ENCODE data around the gene CSDE1.

Gene CSDE1

DNA sequence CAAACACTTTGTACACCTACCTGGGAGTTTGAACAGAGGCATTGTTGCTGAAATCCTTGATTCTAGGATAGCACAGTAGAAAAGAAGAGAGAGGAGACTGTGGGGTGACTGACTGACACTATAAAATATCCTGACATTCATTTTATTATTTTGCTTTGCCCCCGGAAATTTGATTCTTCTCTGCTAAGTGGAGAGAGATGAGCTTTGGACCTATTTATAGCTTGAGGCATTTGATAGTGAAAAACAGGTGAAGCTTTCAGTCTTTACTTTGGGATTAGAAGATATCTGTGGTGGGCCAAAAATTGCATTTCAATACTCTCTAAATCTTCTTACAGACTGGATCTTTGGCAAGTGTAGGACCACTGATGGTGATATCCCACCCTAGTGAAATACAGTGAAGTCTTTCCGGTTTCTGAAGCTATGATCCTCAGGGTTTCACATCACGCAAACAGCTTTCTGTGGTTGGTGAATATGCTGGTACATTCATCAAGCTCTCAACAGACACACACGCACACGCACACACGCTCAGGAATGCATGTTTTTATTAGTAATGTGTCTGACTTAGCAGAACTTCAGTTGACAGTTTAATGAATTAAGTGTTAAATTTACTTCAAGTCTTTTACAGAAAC is 62.2 kb downstream of the CSDE1 start, which contains the start of gene AMPD1:
Gene AMPD1, minus strand, starts transcription at position 117 of the 629 bp plus-strand sequence. Its CDS starts 75 bp downstream, at position 42.
- POLR2A ChIA-PET: interaction anchor here (0.5 to 0.6 kb wide), 2 partner anchors 196 to 259 kb away, joined by 3 read pairs; no protein-coding TSS in a partner anchor
- no peaks in the 10 kb centered on the region for H3K27me3 ChIP-seq (replicated peaks in 2 of 5; ENCODE audit: control insufficient read depth in 4 of 5, insufficient read depth in 5 of 5, low read length in 4 of 5)

DNA sequence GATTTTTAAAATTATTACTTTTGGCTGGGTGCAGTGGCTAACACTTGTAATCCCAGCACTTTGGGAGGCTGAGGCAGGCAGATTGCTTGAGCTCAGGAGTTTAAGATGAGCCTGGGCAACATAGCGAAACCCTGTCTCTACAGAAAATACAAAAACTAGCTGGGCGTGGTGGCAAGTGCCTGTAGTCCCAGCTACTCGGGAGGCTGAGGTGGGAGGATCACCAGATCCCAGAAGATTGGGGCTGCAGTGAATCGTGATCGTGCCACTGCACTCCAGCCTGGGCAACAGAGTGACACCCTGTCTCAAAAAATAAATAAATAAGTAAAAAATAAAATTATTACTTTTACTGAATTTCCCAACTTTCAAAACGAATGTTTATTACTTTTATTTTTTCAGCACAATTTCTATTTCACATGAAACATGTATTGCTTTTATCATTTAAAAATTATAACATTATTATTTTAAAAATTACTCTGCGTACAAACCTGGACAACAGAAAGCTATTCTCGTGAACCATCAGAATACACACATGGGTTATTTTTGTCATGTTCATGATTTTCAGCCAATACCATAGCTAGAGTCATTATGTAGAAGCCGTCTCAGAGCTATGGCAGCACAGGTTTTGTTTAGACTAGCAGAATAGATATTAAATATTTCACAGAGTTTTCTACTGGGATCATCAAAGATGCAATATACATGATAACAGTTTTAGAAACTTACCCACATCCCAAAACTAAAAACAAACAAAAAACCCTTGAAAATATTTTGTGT is 63.1 kb downstream of the CSDE1 start:
- CTCF ChIA-PET: interaction anchor here (1.1 to 1.4 kb wide), 3 partner anchors 9 to 21 kb away, joined by 3 to 4 read pairs (median 3); no protein-coding TSS in a partner anchor
- H3K27ac ChIP-seq (ENCODE audit: insufficient read depth in 1 of 2, low read depth in 1 of 2, low read length in 2 of 2, poor library complexity in 1 of 2, severe bottlenecking in 2 of 2): no peak overlapping the region

More for the DNA sequence above, 62.2 kb downstream of the CSDE1 start, which contains the start of gene AMPD1:
- CTCF ChIA-PET: interaction anchor here (1.2 to 1.4 kb wide), 3 partner anchors 8 to 26 kb away, joined by 3 to 4 read pairs (median 3); partner anchors contain the start of gene DENND2C
- Histone ChIP-seq H3K27ac (ENCODE audit: insufficient read depth in 1 of 2, low read depth in 1 of 2, low read length in 2 of 2, poor library complexity in 1 of 2, severe bottlenecking in 2 of 2) (no peak within 1 kb of the TSS), H3K36me3 (ENCODE audit: control insufficient read depth in 4 of 4, insufficient read depth in 4 of 4, low read length in 3 of 4) (no peaks in the 10 kb centered on the region), H3K4me3 (ENCODE audit: control insufficient read depth in 1 of 7, extremely low read depth in 1 of 7, insufficient read depth in 4 of 7, low read depth in 2 of 7, low read length in 6 of 7) (no peak within 1 kb of the TSS), H3K9me3 (ENCODE audit: control extremely low read depth in 1 of 5, control insufficient read depth in 4 of 5, insufficient read depth in 2 of 5, low read depth in 1 of 5, low read length in 4 of 5) (no peaks in the 10 kb centered on the region), H3K4me1 (ENCODE audit: control extremely low read depth in 1 of 4, control insufficient read depth in 4 of 4, insufficient read depth in 4 of 4, low read length in 3 of 4) (peaks cover 0 to 2% (median 0%) of the 10 kb centered on the region in 4 experiments)
- DNase-seq: peak in 1 of 3 donors; percentile 5
- 100% methylated on average over 1 of the region's 6 CpGs for WGBS (ENCODE audit: insufficient coverage)

GRCh38 chr1:114692947-114693346 is 64.8 kb downstream of the CSDE1 start:
- 100% methylated on average over 1 of the region's 3 CpGs for WGBS (ENCODE audit: insufficient coverage)
- peaks cover 0 to 3% (median 0%) of the 10 kb centered on the region in 5 experiments for H3K27me3 ChIP-seq (replicated peaks in 2 of 5; ENCODE audit: control insufficient read depth in 4 of 5, insufficient read depth in 5 of 5, low read length in 4 of 5)
- H3K36me3 ChIP-seq (ENCODE audit: control insufficient read depth in 4 of 4, insufficient read depth in 4 of 4, low read length in 3 of 4): no peaks in the 10 kb centered on the region
- CTCF ChIA-PET: interaction anchor here (0.7 to 0.9 kb wide), 2 partner anchors 13 to 37 kb away, joined by 3 read pairs; no protein-coding TSS in a partner anchor
- DNase-seq: no peak
- no peaks in the 10 kb centered on the region for H3K4me1 ChIP-seq (ENCODE audit: control extremely low read depth in 1 of 4, control insufficient read depth in 4 of 4, insufficient read depth in 4 of 4, low read length in 3 of 4)
- POLR2A ChIA-PET: no interaction called here
- no peaks in the 10 kb centered on the region for H3K9me3 ChIP-seq (ENCODE audit: control extremely low read depth in 1 of 5, control insufficient read depth in 4 of 5, insufficient read depth in 2 of 5, low read depth in 1 of 5, low read length in 4 of 5)
- H3K4me3 ChIP-seq (ENCODE audit: control insufficient read depth in 1 of 7, extremely low read depth in 1 of 7, insufficient read depth in 4 of 7, low read depth in 2 of 7, low read length in 6 of 7): no peak overlapping the region
- no peak overlapping the region for H3K27ac ChIP-seq (ENCODE audit: insufficient read depth in 1 of 2, low read depth in 1 of 2, low read length in 2 of 2, poor library complexity in 1 of 2, severe bottlenecking in 2 of 2)

More for the DNA sequence above, 63.1 kb downstream of the CSDE1 start:
- POLR2A ChIA-PET: no interaction called here
- H3K4me1 ChIP-seq (ENCODE audit: control extremely low read depth in 1 of 4, control insufficient read depth in 4 of 4, insufficient read depth in 4 of 4, low read length in 3 of 4): no peaks in the 10 kb centered on the region
- H3K9me3 ChIP-seq (ENCODE audit: control extremely low read depth in 1 of 5, control insufficient read depth in 4 of 5, insufficient read depth in 2 of 5, low read depth in 1 of 5, low read length in 4 of 5): no peaks in the 10 kb centered on the region
- no peaks in the 10 kb centered on the region for H3K36me3 ChIP-seq (ENCODE audit: control insufficient read depth in 4 of 4, insufficient read depth in 4 of 4, low read length in 3 of 4)
- 100% methylated on average over 2 of the region's 9 CpGs for WGBS (ENCODE audit: insufficient coverage)
- no peaks in the 10 kb centered on the region for H3K27me3 ChIP-seq (replicated peaks in 2 of 5; ENCODE audit: control insufficient read depth in 4 of 5, insufficient read depth in 5 of 5, low read length in 4 of 5)
- no peak for DNase-seq
- H3K4me3 ChIP-seq (ENCODE audit: control insufficient read depth in 1 of 7, extremely low read depth in 1 of 7, insufficient read depth in 4 of 7, low read depth in 2 of 7, low read length in 6 of 7): no peak overlapping the region

- Histone ChIP-seq H3K9me3 (ENCODE audit: control extremely low read depth in 1 of 5, control insufficient read depth in 4 of 5, insufficient read depth in 2 of 5, low read depth in 1 of 5, low read length in 4 of 5) (no peaks in the 10 kb centered on the region), H3K4me3 (ENCODE audit: control insufficient read depth in 1 of 7, extremely low read depth in 1 of 7, insufficient read depth in 4 of 7, low read depth in 2 of 7, low read length in 6 of 7) (no peak overlapping the region), H3K4me1 (ENCODE audit: control extremely low read depth in 1 of 4, control insufficient read depth in 4 of 4, insufficient read depth in 4 of 4, low read length in 3 of 4) (no peaks in the 10 kb centered on the region), H3K27ac (ENCODE audit: insufficient read depth in 1 of 2, low read depth in 1 of 2, low read length in 2 of 2, poor library complexity in 1 of 2, severe bottlenecking in 2 of 2) (no peak overlapping the region), H3K27me3 (replicated peaks in 2 of 5; ENCODE audit: control insufficient read depth in 4 of 5, insufficient read depth in 5 of 5, low read length in 4 of 5) (peaks cover 0 to 3% (median 0%) of the 10 kb centered on the region in 5 experiments), H3K36me3 (ENCODE audit: control insufficient read depth in 4 of 4, insufficient read depth in 4 of 4, low read length in 3 of 4) (no peaks in the 10 kb centered on the region)
- WGBS (ENCODE audit: insufficient coverage): no CpG with 5 or more reads among the region's 2 CpGs
- DNase-seq: no peak
- CTCF ChIA-PET: interaction anchor here (1.6 kb wide), 1 partner anchor 18 kb away, joined by 3 read pairs; no protein-coding TSS in a partner anchor
- POLR2A ChIA-PET: no interaction called here
Measured at GRCh38 chr1:114691061-114691460, 66.7 kb downstream of the CSDE1 start.

- ChIA-PET POLR2A (no interaction called here), CTCF (no interaction called here)
- DNase-seq: no peak
- no peak overlapping the region for H3K27ac ChIP-seq (ENCODE audit: insufficient read depth in 1 of 2, low read depth in 1 of 2, low read length in 2 of 2, poor library complexity in 1 of 2, severe bottlenecking in 2 of 2)
- no peaks in the 10 kb centered on the region for H3K4me1 ChIP-seq (ENCODE audit: control extremely low read depth in 1 of 4, control insufficient read depth in 4 of 4, insufficient read depth in 4 of 4, low read length in 3 of 4)
- H3K9me3 ChIP-seq (ENCODE audit: control extremely low read depth in 1 of 5, control insufficient read depth in 4 of 5, insufficient read depth in 2 of 5, low read depth in 1 of 5, low read length in 4 of 5): no peaks in the 10 kb centered on the region
- no peak overlapping the region for H3K4me3 ChIP-seq (ENCODE audit: control insufficient read depth in 1 of 7, extremely low read depth in 1 of 7, insufficient read depth in 4 of 7, low read depth in 2 of 7, low read length in 6 of 7)
- H3K27me3 ChIP-seq (replicated peaks in 2 of 5; ENCODE audit: control insufficient read depth in 4 of 5, insufficient read depth in 5 of 5, low read length in 4 of 5): peaks cover 0 to 8% (median 2%) of the 10 kb centered on the region in 5 experiments
- 100% methylated on average over 1 of the region's 1 CpG for WGBS (ENCODE audit: insufficient coverage)
- no peaks in the 10 kb centered on the region for H3K36me3 ChIP-seq (ENCODE audit: control insufficient read depth in 4 of 4, insufficient read depth in 4 of 4, low read length in 3 of 4)
Measured at GRCh38 chr1:114690148-114690547, 67.6 kb downstream of the CSDE1 start.

DNA sequence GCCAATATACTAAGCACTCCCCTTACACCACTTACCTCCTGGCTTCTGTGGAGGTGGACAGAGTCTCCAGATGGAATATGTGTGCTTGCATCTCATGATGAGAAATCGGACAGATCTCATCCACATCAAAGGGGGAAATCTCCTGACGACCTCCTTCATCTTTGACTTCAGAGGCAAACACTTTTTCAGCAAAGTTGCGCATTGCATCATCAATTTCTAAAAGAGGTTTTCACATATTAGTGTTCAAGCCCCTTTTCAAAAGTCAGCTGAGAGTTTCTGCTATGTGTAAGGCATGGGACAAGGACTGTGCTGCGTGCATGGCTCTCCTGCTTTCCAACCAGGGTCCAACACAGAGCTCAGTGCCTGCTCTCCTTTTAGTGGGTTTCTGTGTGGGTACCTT is 69.3 kb downstream of the CSDE1 start:
- no peak for DNase-seq
- Histone ChIP-seq H3K4me3 (ENCODE audit: control insufficient read depth in 1 of 7, extremely low read depth in 1 of 7, insufficient read depth in 4 of 7, low read depth in 2 of 7, low read length in 6 of 7) (no peak overlapping the region), H3K27ac (ENCODE audit: insufficient read depth in 1 of 2, low read depth in 1 of 2, low read length in 2 of 2, poor library complexity in 1 of 2, severe bottlenecking in 2 of 2) (no peak overlapping the region), H3K4me1 (ENCODE audit: control extremely low read depth in 1 of 4, control insufficient read depth in 4 of 4, insufficient read depth in 4 of 4, low read length in 3 of 4) (no peaks in the 10 kb centered on the region), H3K9me3 (ENCODE audit: control extremely low read depth in 1 of 5, control insufficient read depth in 4 of 5, insufficient read depth in 2 of 5, low read depth in 1 of 5, low read length in 4 of 5) (no peaks in the 10 kb centered on the region), H3K27me3 (replicated peaks in 2 of 5; ENCODE audit: control insufficient read depth in 4 of 5, insufficient read depth in 5 of 5, low read length in 4 of 5) (peaks cover 1 to 10% (median 2%) of the 10 kb centered on the region in 5 experiments), H3K36me3 (ENCODE audit: control insufficient read depth in 4 of 4, insufficient read depth in 4 of 4, low read length in 3 of 4) (no peaks in the 10 kb centered on the region)
- ChIA-PET POLR2A (no interaction called here), CTCF (no interaction called here)
- WGBS (ENCODE audit: insufficient coverage): 83% methylated on average over 4 of the region's 4 CpGs

- DNase-seq: no peak
- H3K36me3 ChIP-seq (ENCODE audit: control insufficient read depth in 4 of 4, insufficient read depth in 4 of 4, low read length in 3 of 4): no peaks in the 10 kb centered on the region
- peaks cover 2 to 10% (median 5%) of the 10 kb centered on the region in 5 experiments for H3K27me3 ChIP-seq (replicated peaks in 2 of 5; ENCODE audit: control insufficient read depth in 4 of 5, insufficient read depth in 5 of 5, low read length in 4 of 5)
- ChIA-PET CTCF (interaction anchor here (1.2 kb wide), 1 partner anchor 12 kb away, joined by 3 read pairs; no protein-coding TSS in a partner anchor), POLR2A (no interaction called here)
- no peaks in the 10 kb centered on the region for H3K4me1 ChIP-seq (ENCODE audit: control extremely low read depth in 1 of 4, control insufficient read depth in 4 of 4, insufficient read depth in 4 of 4, low read length in 3 of 4)
- H3K9me3 ChIP-seq (ENCODE audit: control extremely low read depth in 1 of 5, control insufficient read depth in 4 of 5, insufficient read depth in 2 of 5, low read depth in 1 of 5, low read length in 4 of 5): no peaks in the 10 kb centered on the region
- 100% methylated on average over 3 of the region's 5 CpGs for WGBS (ENCODE audit: insufficient coverage)
- no peak overlapping the region for H3K27ac ChIP-seq (ENCODE audit: insufficient read depth in 1 of 2, low read depth in 1 of 2, low read length in 2 of 2, poor library complexity in 1 of 2, severe bottlenecking in 2 of 2)
- no peak overlapping the region for H3K4me3 ChIP-seq (ENCODE audit: control insufficient read depth in 1 of 7, extremely low read depth in 1 of 7, insufficient read depth in 4 of 7, low read depth in 2 of 7, low read length in 6 of 7)
Measured at GRCh38 chr1:114685851-114686250, 71.9 kb downstream of the CSDE1 start.
